Colonic mucosa (tissue), 4 donors: ENCODE results near the gene CDH1. TPM values are rescaled to one million over a fixed set of nuclear protein-coding genes. Genes with fewer than 3 reads are reported as not detected.
"Not testable (repeated sequence)": the region's sequence is repeated elsewhere in the genome, so short reads cannot be mapped to it uniquely, and the experiment has no call there.

ENCODE experiments used
- DNase-seq: peaks from one replicate; pipeline ENCODE4 v3.0.0-alpha.2; 2020
- H3K27ac ChIP-seq: fragments of 200-600 bp; one replicate; pipeline ENCODE4 v1.8.0; 2021
- H3K27me3 ChIP-seq: fragments of 200-600 bp; one replicate; pipeline ENCODE4 v1.8.0; 2021
- H3K36me3 ChIP-seq: fragments of 200-600 bp; one replicate; pipeline ENCODE4 v1.8.0; 2021
- H3K4me1 ChIP-seq: fragments of 200-600 bp; one replicate; pipeline ENCODE4 v1.8.0; 2021; ENCODE audit warnings: mild to moderate bottlenecking
- H3K4me3 ChIP-seq: fragments of 200-600 bp; one replicate; pipeline ENCODE4 v1.8.0; 2021
- H3K9ac ChIP-seq, 2 donors: one replicate each; pipeline ENCODE4 v1.7.0; 2013; ENCODE audit warnings: control low read depth in 2 of 2, low read depth in 2 of 2, low read length in 2 of 2
- H3K9me3 ChIP-seq: fragments of 200-600 bp; one replicate; pipeline ENCODE4 v1.8.0; 2021
- intact Hi-C: fragments of 100-400 bp; cut with DNase I; formaldehyde crosslinking; loops from one replicate; pipeline ENCODE4 v1.14.1; 2022
- total RNA-seq, 2 donors: library from RNA; stranded (reverse); fragmentation: NEBNext Ultra II Directional in 1 of 2; extraction: Animal tissue kit (Norgen Biotek cat#: 25700) in 1 of 2; gene quantifications; one replicate each; pipeline ENCODE4 v1.2.1, GENCODE V29; 2021
- TF ChIP-seq, protein P1 (sequence below): fragments of 200-600 bp; IDR thresholded peaks from one replicate; pipeline ENCODE4 v1.8.0; 2022; ENCODE audit warnings: antibody characterized with exemption, mild to moderate bottlenecking
- donor health status: healthy.
- donor health status: DM: no; HTN: no; CAD: no.
- donor health status: DM: no; HTN: no; CAD: no.

The CDH1 gene
- total RNA-seq, 2 donors from 2014 or later = 494 to 519 TPM

GRCh38 chr16:68825427-68825826 lies 88.3 kb downstream of the CDH1 start:
- Histone ChIP-seq H3K27me3 (no peaks in the 10 kb centered on the region), H3K9ac (no peak overlapping the region), H3K9me3 (no peaks in the 10 kb centered on the region), H3K4me3 (no peak overlapping the region), H3K4me1 (no peaks in the 10 kb centered on the region), H3K36me3 (peaks cover 5% of the 10 kb centered on the region), H3K27ac (no peak overlapping the region)
- TF ChIP-seq, protein P1, sequence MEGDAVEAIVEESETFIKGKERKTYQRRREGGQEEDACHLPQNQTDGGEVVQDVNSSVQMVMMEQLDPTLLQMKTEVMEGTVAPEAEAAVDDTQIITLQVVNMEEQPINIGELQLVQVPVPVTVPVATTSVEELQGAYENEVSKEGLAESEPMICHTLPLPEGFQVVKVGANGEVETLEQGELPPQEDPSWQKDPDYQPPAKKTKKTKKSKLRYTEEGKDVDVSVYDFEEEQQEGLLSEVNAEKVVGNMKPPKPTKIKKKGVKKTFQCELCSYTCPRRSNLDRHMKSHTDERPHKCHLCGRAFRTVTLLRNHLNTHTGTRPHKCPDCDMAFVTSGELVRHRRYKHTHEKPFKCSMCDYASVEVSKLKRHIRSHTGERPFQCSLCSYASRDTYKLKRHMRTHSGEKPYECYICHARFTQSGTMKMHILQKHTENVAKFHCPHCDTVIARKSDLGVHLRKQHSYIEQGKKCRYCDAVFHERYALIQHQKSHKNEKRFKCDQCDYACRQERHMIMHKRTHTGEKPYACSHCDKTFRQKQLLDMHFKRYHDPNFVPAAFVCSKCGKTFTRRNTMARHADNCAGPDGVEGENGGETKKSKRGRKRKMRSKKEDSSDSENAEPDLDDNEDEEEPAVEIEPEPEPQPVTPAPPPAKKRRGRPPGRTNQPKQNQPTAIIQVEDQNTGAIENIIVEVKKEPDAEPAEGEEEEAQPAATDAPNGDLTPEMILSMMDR = no peak
- intact Hi-C loops = no loop called here
- peak; percentile 34 for DNase-seq

DNA sequence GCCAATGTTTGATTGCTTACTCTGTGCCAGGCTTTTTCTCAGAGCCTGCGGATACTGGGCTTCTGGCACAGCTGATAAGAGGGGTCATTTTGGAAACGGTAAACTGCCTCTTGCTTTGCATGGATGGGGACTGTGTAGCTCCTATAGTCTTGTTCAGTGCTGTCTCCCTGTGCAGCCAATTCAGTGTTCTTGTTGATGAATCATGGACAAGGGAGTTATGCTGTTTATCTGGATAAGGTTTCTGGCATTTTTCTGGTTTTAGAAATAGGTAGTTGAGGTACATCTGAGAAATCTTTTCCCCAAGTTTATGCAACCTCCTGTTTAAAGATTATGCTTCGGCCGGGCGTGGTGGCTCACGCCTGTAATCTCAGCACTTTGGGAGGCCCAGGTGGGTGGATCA lies 89.6 kb downstream of the CDH1 start:
- H3K4me1 ChIP-seq = no peaks in the 10 kb centered on the region
- H3K27ac ChIP-seq = no peak overlapping the region
- DNase-seq = no peak
- H3K9me3 ChIP-seq = no peaks in the 10 kb centered on the region
- H3K4me3 ChIP-seq = no peak overlapping the region
- TF ChIP-seq, protein P1 = no peak
- intact Hi-C loops = no loop called here
- no peaks in the 10 kb centered on the region for H3K27me3 ChIP-seq
- H3K36me3 ChIP-seq = peaks cover 5% of the 10 kb centered on the region
- H3K9ac ChIP-seq = no peak overlapping the region

DNA sequence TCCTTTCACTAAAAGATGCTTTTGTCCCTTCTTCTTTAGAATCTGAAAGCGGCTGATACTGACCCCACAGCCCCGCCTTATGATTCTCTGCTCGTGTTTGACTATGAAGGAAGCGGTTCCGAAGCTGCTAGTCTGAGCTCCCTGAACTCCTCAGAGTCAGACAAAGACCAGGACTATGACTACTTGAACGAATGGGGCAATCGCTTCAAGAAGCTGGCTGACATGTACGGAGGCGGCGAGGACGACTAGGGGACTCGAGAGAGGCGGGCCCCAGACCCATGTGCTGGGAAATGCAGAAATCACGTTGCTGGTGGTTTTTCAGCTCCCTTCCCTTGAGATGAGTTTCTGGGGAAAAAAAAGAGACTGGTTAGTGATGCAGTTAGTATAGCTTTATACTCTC lies 96.2 kb downstream of the CDH1 start:
- no peak for DNase-seq
- H3K9ac ChIP-seq = no peak overlapping the region
- no peak overlapping the region for H3K4me3 ChIP-seq
- H3K9me3 ChIP-seq = no peaks in the 10 kb centered on the region
- TF ChIP-seq, protein P1 = no peak
- no peak overlapping the region for H3K27ac ChIP-seq
- H3K4me1 ChIP-seq = no peaks in the 10 kb centered on the region
- peaks cover 10% of the 10 kb centered on the region for H3K36me3 ChIP-seq
- intact Hi-C loops = no loop called here
- no peaks in the 10 kb centered on the region for H3K27me3 ChIP-seq

GRCh38 chr16:68834550-68834949 lies 97.5 kb downstream of the CDH1 start:
- Histone ChIP-seq H3K9ac (no peak overlapping the region), H3K27me3 (no peaks in the 10 kb centered on the region), H3K27ac (no peak overlapping the region), H3K4me3 (no peak overlapping the region), H3K36me3 (peaks cover 5% of the 10 kb centered on the region), H3K9me3 (no peaks in the 10 kb centered on the region), H3K4me1 (no peaks in the 10 kb centered on the region)
- DNase-seq = no peak
- intact Hi-C loops = no loop called here
- TF ChIP-seq, protein P1 = no peak

DNA sequence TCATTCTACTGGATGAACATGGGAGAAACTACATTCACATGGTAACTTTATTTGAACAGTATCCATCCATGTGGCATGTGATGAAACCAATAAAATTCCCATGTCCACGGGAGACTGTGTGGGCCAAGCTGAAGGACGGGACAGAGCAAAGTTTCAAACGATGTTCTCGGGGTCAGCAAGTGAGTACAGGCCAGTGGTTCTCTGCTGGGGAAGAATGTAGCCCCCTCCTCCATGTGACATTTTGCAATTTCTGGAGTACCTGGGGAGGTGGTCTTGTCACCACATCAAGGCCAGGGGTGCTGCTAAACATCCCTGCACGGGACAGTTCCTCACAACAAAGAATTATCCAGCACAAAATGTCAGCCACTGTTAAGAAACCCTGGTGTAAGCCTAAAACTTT lies 98.9 kb downstream of the CDH1 start:
- no peak for DNase-seq
- H3K9me3 ChIP-seq = no peaks in the 10 kb centered on the region
- H3K9ac ChIP-seq = no peak overlapping the region
- TF ChIP-seq, protein P1 = no peak
- intact Hi-C loops = no loop called here
- no peak overlapping the region for H3K4me3 ChIP-seq
- H3K36me3 ChIP-seq = peaks cover 5% of the 10 kb centered on the region
- no peak overlapping the region for H3K27ac ChIP-seq
- H3K27me3 ChIP-seq = no peaks in the 10 kb centered on the region
- H3K4me1 ChIP-seq = no peaks in the 10 kb centered on the region

GRCh38 chr16:68839831-68840230 lies 102.7 kb downstream of the CDH1 start:
- no peak overlapping the region for H3K9ac ChIP-seq
- TF ChIP-seq, protein P1 = no peak
- no peak overlapping the region for H3K4me3 ChIP-seq
- H3K36me3 ChIP-seq = no peaks in the 10 kb centered on the region
- no peak overlapping the region for H3K27ac ChIP-seq
- no peaks in the 10 kb centered on the region for H3K9me3 ChIP-seq
- no peaks in the 10 kb centered on the region for H3K4me1 ChIP-seq
- no peaks in the 10 kb centered on the region for H3K27me3 ChIP-seq
- intact Hi-C loops = loop anchor here (10.0 kb wide), 1 partner anchor 135 kb away; no protein-coding TSS in a partner anchor
- no peak for DNase-seq

GRCh38 chr16:68842964-68843481 lies 105.9 kb downstream of the CDH1 start:
- intact Hi-C loops = loop anchor here (10.0 kb wide), 1 partner anchor 138 kb away; no protein-coding TSS in a partner anchor
- peak overlapping the region; percentile 54 for H3K27ac ChIP-seq
- not testable (repeated sequence) for DNase-seq, H3K36me3 ChIP-seq, H3K4me1 ChIP-seq, H3K27me3 ChIP-seq, H3K9me3 ChIP-seq
- H3K9ac ChIP-seq = peak overlapping the region; percentile 66 to 86
- H3K4me3 ChIP-seq = peak overlapping the region; percentile 84
